ENCODE results near the gene SPPL2C. TPM values are rescaled to one million over a fixed set of nuclear protein-coding genes. Genes with fewer than 3 reads are reported as not detected.

SPPL2C gene, protein sequence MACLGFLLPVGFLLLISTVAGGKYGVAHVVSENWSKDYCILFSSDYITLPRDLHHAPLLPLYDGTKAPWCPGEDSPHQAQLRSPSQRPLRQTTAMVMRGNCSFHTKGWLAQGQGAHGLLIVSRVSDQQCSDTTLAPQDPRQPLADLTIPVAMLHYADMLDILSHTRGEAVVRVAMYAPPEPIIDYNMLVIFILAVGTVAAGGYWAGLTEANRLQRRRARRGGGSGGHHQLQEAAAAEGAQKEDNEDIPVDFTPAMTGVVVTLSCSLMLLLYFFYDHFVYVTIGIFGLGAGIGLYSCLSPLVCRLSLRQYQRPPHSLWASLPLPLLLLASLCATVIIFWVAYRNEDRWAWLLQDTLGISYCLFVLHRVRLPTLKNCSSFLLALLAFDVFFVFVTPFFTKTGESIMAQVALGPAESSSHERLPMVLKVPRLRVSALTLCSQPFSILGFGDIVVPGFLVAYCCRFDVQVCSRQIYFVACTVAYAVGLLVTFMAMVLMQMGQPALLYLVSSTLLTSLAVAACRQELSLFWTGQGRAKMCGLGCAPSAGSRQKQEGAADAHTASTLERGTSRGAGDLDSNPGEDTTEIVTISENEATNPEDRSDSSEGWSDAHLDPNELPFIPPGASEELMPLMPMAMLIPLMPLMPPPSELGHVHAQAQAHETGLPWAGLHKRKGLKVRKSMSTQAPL
- not detected for total RNA-seq

DNA sequence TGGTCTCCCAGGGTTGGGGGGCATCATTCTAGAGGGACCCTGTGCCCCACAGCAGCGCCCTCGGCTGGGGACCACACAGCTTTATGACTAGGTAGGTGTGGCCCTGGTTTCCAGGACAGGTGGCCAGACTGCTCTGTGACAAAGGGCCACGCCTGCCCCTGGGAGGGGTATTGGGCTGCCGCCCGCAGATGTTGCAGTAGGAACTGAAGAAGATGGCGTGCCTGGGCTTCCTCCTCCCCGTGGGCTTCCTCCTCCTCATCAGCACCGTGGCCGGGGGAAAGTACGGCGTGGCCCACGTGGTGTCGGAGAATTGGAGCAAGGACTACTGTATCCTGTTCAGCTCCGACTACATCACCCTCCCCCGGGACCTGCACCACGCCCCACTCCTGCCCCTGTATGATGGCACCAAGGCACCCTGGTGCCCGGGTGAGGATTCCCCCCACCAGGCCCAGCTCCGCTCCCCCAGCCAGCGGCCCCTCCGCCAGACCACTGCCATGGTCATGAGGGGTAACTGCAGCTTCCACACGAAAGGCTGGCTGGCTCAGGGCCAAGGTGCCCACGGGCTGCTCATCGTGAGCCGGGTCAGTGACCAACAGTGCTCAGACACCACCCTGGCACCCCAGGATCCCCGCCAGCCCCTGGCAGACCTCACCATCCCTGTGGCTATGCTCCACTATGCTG, at the start of gene SPPL2C:
Gene SPPL2C (plus strand): TSS at position 187 of the 681 bp plus-strand sequence. CDS start 26 bp downstream, at position 213.
- Mint-ChIP-seq H3K4me3 (no peak within 1 kb of the TSS), H3K36me3 (ENCODE audit: low read depth) (no peaks in the 10 kb centered on the region), H3K9me3 (no peaks in the 10 kb centered on the region), H3K4me1 (no peaks in the 10 kb centered on the region), H3K27me3 (no peaks in the 10 kb centered on the region), H3K27ac (no peak within 1 kb of the TSS)
- DNase-seq = no peak
- CTCF ChIA-PET = no interaction called here
- POLR2A ChIA-PET = no interaction called here

DNA sequence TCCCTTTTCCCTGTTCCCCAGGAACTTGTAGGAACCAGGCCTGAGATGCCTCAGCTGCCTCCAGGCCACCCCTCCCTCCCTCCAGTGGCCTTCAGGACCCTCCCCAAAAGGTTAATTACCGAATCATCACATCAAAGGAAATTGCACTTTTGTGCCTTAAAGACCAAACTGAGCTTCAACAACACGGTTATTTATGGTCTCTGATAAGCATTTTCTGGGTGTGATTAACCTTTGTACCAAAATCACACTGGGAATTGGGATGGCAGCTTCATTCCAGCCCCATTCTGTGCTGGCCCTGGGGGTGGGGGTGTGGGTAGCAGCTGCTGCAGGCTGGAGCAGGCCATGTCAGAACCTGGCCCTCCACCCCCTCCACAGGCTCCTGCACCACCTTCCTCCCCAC, 43.9 kb upstream of the SPPL2C start:
- DNase-seq = no peak
- Mint-ChIP-seq H3K4me1 (no peaks in the 10 kb centered on the region), H3K9me3 (no peaks in the 10 kb centered on the region), H3K36me3 (ENCODE audit: low read depth) (no peaks in the 10 kb centered on the region), H3K4me3 (no peak overlapping the region), H3K27ac (no peak overlapping the region), H3K27me3 (peaks cover 6% of the 10 kb centered on the region)
- ChIA-PET POLR2A (no interaction called here), CTCF (no interaction called here)

DNA sequence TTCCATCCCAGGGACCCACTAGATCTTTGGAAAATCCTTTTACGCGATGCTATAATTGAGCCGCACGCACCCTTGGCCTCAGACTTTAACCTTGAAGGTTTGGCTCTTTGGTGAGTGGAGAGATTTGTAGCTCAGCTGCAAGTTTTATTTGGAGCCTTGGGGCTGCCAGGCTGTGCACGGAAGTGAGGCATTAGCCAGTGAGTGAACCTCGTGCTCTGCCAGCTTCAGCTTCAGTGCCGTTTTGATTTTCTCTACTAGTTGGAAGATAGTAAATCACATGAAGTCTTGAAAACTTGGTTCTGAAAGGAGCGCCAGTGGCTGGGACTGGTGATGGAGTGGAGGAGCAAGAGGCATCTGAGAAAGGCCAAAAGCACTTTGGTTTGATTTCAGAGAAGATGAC, 43.3 kb upstream of the SPPL2C start:
- no peaks in the 10 kb centered on the region for H3K4me1 Mint-ChIP-seq
- H3K4me3 Mint-ChIP-seq = no peak overlapping the region
- POLR2A ChIA-PET = no interaction called here

DNA sequence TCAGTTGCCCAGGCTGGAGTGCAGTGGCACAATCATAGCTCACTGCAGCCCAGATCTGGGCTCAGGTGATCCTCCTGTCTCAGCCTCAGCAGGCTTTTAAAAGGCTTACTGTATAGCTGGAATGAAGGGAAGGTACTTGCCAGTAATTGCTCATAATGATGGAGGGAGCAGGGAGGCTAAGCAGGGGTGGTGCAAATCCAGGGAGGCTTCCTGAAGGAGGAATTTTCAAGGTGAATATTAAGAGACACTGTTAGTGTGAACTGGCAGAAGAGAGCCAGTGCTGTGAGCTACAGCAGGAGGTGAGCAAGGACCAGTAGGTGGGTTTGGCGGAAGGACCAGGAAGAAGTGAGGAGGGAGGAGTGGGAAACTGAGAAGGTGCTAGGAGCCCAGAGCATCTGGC, 35.8 kb upstream of the SPPL2C start:
- Mint-ChIP-seq H3K36me3 (ENCODE audit: low read depth) (no peaks in the 10 kb centered on the region), H3K9me3 (no peaks in the 10 kb centered on the region), H3K4me3 (no peak overlapping the region), H3K27ac (no peak overlapping the region), H3K4me1 (no peaks in the 10 kb centered on the region), H3K27me3 (peaks cover 5% of the 10 kb centered on the region)
- ChIA-PET CTCF (no interaction called here), POLR2A (no interaction called here)
- no peak for DNase-seq

More for the DNA sequence above, 43.3 kb upstream of the SPPL2C start:
- CTCF ChIA-PET = no interaction called here
- H3K27me3 Mint-ChIP-seq = peaks cover 4% of the 10 kb centered on the region
- DNase-seq = no peak
- no peak overlapping the region for H3K27ac Mint-ChIP-seq
- H3K9me3 Mint-ChIP-seq = no peaks in the 10 kb centered on the region
- no peaks in the 10 kb centered on the region for H3K36me3 Mint-ChIP-seq (ENCODE audit: low read depth)

DNA sequence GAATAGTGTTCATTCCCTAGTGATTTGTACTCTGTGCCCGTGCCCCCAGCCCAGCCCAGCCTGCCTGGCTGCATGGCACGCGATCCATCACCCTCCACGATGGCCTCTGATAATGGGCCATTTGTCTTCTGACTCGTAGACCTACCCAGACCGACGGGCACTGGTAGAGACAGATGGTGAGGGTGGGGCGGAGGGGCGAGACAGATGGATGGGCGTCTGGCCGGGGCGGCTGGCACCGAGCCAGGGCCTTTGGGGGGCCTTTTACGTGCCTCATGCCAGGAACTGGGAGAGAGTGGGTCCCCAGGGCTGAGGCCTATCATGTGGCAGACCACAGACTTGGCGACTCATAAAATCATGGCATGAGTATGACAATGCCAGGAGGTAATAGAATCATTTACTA, 35.2 kb upstream of the SPPL2C start:
- no peak for DNase-seq
- Mint-ChIP-seq H3K27ac (no peak overlapping the region), H3K36me3 (ENCODE audit: low read depth) (no peaks in the 10 kb centered on the region), H3K27me3 (peaks cover 5% of the 10 kb centered on the region), H3K4me3 (no peak overlapping the region), H3K4me1 (no peaks in the 10 kb centered on the region), H3K9me3 (no peaks in the 10 kb centered on the region)
- ChIA-PET POLR2A (no interaction called here), CTCF (no interaction called here)

DNA sequence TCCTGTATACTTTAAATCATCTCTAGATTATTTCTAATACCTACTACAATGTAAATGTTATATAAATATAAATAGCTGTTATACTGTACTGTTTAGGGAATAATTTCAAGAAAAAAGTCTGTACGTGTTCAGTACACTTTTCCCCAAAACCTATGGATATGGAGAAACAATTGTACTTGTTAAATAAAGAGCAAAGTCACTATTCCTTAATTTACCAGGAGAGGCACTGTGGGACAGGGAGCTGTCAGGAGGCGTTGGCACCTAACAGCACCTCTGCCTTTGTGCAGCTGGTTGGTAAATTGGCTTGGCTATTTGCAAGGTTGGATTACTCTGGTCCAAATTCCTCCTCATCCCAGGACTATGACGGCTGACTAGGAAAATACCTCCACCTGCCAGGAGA, 32.6 kb upstream of the SPPL2C start:
- no peak overlapping the region for H3K27ac Mint-ChIP-seq
- no peak overlapping the region for H3K4me3 Mint-ChIP-seq
- H3K4me1 Mint-ChIP-seq = no peaks in the 10 kb centered on the region
- ChIA-PET POLR2A (no interaction called here), CTCF (no interaction called here)
- H3K27me3 Mint-ChIP-seq = peaks cover 5% of the 10 kb centered on the region
- no peaks in the 10 kb centered on the region for H3K36me3 Mint-ChIP-seq (ENCODE audit: low read depth)
- no peaks in the 10 kb centered on the region for H3K9me3 Mint-ChIP-seq
- DNase-seq = no peak

DNA sequence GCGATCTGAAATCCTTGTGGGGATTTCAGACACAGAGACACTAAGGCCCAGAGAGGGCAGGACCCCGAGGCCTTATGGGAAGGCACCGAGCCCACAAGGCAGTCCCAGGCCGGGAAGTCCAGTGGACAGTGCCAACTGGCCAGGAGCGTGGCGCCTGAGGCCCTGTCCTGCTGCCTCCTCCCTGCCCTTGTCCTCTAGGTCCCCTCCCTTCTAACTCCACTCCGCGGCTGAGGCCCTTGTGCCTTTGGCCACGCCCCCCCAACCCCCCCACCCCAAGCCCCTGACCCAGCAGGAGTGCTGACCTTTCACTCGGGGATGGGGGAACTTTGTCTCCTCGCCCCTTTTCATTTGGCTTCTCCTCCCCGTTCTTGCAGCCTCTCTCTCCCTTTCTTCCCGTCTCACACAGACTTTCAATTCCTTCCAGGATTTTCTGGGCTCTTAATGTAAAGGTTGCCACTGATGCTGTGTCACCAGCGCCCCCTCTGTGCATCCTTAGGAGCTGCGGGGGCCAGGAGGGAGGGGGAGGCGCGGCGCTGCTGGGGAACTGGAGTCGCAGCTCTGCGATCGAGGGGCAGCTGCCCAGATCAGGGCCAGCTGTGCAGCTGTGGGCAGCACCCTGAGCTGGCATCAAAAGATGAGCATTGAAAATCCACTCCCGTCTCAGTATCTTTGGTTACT, 31.5 kb upstream of the SPPL2C start:
- Mint-ChIP-seq H3K4me1 (no peaks in the 10 kb centered on the region), H3K4me3 (no peak overlapping the region), H3K27me3 (peaks cover 5% of the 10 kb centered on the region), H3K9me3 (no peaks in the 10 kb centered on the region), H3K27ac (no peak overlapping the region), H3K36me3 (ENCODE audit: low read depth) (no peaks in the 10 kb centered on the region)
- POLR2A ChIA-PET = no interaction called here
- DNase-seq = no peak
- CTCF ChIA-PET = no interaction called here

DNA sequence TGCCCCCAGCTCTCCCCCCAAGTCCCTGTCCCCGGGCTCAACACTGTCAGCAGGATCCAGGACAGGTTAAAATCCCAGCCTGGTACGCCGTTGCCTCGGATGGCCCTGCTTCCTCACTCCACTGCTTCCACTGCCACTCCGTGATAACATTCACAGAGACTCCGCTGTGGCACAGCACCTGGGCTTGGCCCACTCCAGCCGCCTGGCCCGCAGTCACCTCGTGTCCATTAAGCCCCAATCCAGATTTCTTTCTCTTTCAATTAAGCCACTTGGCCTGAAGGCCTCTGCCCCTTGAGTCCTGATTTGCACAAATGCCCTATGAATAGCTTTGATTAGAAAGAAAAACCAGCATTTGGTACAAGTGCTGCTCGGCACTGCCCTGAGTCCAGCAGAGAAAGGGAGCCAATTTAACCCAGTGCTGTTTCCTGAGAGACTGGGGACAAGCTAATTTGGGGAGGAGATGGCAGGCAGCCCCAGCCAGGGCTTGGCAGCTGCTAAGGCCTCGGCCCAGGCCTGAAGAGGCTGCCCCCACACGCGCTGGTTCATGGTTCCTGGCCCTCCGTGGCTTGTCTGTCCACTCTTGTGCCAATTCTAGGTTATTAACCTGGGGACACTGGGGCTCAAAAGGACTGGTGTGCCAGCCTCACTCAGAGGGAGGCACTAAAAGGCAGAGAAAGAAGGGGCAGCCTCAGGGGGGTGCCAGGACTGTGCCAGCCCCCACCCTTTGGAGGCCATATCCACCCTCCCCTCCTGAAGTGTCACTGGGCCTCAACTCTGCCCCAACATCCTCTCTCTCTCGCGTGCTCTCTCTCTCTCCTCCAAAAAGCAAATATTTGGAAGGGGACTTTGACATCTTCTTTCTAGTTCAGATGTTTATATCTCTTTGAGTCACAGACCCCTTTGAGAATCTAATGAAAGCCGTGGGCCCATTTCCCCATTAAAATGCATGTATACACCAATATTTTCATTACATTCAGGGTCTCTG, 29.8 kb upstream of the SPPL2C start:
- POLR2A ChIA-PET = no interaction called here
- CTCF ChIA-PET = no interaction called here
- no peak for DNase-seq
- Mint-ChIP-seq H3K27ac (no peak overlapping the region), H3K4me3 (no peak overlapping the region), H3K9me3 (no peaks in the 10 kb centered on the region), H3K4me1 (no peaks in the 10 kb centered on the region), H3K36me3 (ENCODE audit: low read depth) (no peaks in the 10 kb centered on the region), H3K27me3 (peaks cover 5% of the 10 kb centered on the region)

DNA sequence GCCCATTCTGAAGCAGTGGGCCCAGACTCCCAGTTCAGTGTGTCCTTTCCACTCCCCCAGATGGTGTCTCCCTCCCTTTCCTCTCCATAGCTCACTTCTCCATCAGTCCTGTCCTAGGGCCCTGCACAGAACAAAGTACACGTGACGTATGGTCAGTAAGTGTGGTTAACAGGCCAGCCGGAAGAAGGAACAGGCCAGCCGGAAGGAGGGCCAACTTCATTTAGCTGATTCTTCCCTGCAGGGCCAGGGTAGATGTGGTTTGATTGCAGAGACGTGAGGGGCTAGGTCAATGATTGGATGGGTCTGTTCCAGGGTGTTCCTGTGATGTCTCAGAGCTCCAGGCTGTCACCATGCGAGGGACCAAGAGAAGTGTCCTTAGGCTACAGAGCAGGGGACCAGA, 28.9 kb upstream of the SPPL2C start:
- Mint-ChIP-seq H3K9me3 (no peaks in the 10 kb centered on the region), H3K4me1 (no peaks in the 10 kb centered on the region), H3K36me3 (ENCODE audit: low read depth) (no peaks in the 10 kb centered on the region), H3K27ac (no peak overlapping the region), H3K4me3 (no peak overlapping the region), H3K27me3 (peaks cover 5% of the 10 kb centered on the region)
- ChIA-PET CTCF (interaction anchor here (0.5 kb wide), 1 partner anchor 20 kb away, joined by 4 read pairs; no protein-coding TSS in a partner anchor), POLR2A (no interaction called here)
- no peak for DNase-seq

DNA sequence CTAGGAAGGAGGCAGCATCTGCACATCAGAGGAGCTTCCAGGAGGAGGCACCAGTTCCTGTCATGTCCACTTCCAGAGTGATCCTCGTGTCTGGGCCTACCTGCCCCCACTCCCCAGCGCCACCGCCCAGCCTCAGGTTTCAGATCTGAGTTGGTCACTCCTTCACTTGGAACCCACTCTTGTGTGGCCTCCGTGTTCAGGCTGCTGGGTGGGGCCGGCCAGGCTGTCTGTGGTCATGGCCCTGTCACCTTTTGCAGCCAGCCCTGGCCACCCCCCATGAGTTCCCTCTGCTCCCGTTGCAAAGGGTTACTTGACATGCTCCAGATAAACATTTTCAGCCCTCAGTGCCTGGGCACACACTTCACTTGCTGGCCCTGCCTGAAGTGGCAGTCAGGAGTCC, 26.6 kb upstream of the SPPL2C start:
- CTCF ChIA-PET = interaction anchor here (1.5 kb wide), 1 partner anchor 30 kb away, joined by 3 read pairs; no protein-coding TSS in a partner anchor
- H3K27ac Mint-ChIP-seq = no peak overlapping the region

DNA sequence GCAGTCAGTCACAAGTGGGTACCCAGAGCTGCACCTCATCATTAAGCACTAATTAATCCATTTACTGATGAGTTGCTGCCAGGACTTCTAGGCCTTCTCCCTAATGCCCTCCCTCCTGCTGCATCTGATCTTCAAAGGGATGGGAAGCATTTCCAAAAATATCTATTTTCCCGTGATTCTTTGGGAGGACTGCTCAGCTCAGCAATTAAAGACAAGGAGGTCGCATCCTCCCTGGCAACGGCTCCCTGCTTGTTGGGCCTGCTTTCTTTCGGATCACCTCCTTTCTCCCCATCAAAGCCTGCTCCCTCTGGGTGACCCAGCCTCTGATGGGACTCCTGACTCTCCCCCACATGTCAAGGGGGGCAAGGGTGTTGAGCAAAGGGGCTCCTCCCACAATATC, 26.0 kb upstream of the SPPL2C start:
- no peaks in the 10 kb centered on the region for H3K9me3 Mint-ChIP-seq
- no peaks in the 10 kb centered on the region for H3K27me3 Mint-ChIP-seq
- H3K4me1 Mint-ChIP-seq = peaks cover 1% of the 10 kb centered on the region
- DNase-seq = no peak
- POLR2A ChIA-PET = interaction anchor here (0.6 kb wide), 1 partner anchor 177 kb away, joined by 5 read pairs; no protein-coding TSS in a partner anchor
- no peak overlapping the region for H3K4me3 Mint-ChIP-seq
- CTCF ChIA-PET = interaction anchor here (1.4 kb wide), 1 partner anchor 13 kb away, joined by 6 read pairs; no protein-coding TSS in a partner anchor
- H3K27ac Mint-ChIP-seq = no peak overlapping the region
- H3K36me3 Mint-ChIP-seq (ENCODE audit: low read depth) = no peaks in the 10 kb centered on the region

More for the DNA sequence above, 26.6 kb upstream of the SPPL2C start:
- no peaks in the 10 kb centered on the region for H3K4me1 Mint-ChIP-seq
- DNase-seq = no peak
- POLR2A ChIA-PET = no interaction called here
- no peaks in the 10 kb centered on the region for H3K27me3 Mint-ChIP-seq
- H3K9me3 Mint-ChIP-seq = no peaks in the 10 kb centered on the region
- no peaks in the 10 kb centered on the region for H3K36me3 Mint-ChIP-seq (ENCODE audit: low read depth)
- H3K4me3 Mint-ChIP-seq = no peak overlapping the region

DNA sequence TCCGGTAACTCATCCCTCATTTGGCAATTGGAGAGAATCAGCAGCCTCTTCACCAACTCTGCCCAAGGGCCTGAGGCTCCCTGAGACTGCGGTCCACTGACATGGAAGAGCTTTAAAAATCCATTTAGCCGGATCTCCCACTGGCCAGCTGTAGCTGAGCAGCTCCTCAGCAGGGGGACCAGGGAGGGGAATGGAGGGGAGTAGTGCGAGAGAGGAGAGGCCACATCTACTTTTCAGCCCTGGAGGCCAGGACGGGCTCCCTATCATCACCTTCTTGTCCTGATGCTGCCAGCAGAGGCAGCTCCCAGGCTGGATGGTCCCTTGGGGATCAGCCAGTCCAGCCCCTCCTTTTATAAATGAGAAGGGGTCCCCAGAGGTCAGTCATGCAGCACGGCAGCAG, 25.0 kb upstream of the SPPL2C start:
- no peaks in the 10 kb centered on the region for H3K9me3 Mint-ChIP-seq
- H3K36me3 Mint-ChIP-seq (ENCODE audit: low read depth) = no peaks in the 10 kb centered on the region
- no peaks in the 10 kb centered on the region for H3K27me3 Mint-ChIP-seq
- DNase-seq = no peak
- H3K4me1 Mint-ChIP-seq = peaks cover 2% of the 10 kb centered on the region
- no peak overlapping the region for H3K4me3 Mint-ChIP-seq
- H3K27ac Mint-ChIP-seq = no peak overlapping the region
- ChIA-PET CTCF (interaction anchor here (1.2 to 1.5 kb wide), 3 partner anchors 12 to 180 kb away, joined by 3 to 6 read pairs (median 4); no protein-coding TSS in a partner anchor), POLR2A (interaction anchor here (0.6 kb wide), 1 partner anchor 178 kb away, joined by 5 read pairs; no protein-coding TSS in a partner anchor)

All from activated CD4-positive, alpha-beta T cell treated with anti-CD3 and anti-CD28 coated beads, Interleukin-2, amount 10 ng/mL, durations not matched to agents 7 days and 5 days (primary cell).